HG03442 (cell line): Measurements from ENCODE around the gene STRN4.
"Not testable (repeated sequence)": the region's sequence is repeated elsewhere in the genome, so short reads cannot be mapped to it uniquely, and the experiment has no call there.

Source experiments
- ATAC-seq: cut with Tn5 transposase; IDR thresholded peaks from one replicate; pipeline ENCODE4 v1.9.1; 2021; ENCODE audit warnings: mild to moderate bottlenecking, moderate library complexity; ENCODE audit not compliant: unreplicated experiment

The STRN4 gene

DNA sequence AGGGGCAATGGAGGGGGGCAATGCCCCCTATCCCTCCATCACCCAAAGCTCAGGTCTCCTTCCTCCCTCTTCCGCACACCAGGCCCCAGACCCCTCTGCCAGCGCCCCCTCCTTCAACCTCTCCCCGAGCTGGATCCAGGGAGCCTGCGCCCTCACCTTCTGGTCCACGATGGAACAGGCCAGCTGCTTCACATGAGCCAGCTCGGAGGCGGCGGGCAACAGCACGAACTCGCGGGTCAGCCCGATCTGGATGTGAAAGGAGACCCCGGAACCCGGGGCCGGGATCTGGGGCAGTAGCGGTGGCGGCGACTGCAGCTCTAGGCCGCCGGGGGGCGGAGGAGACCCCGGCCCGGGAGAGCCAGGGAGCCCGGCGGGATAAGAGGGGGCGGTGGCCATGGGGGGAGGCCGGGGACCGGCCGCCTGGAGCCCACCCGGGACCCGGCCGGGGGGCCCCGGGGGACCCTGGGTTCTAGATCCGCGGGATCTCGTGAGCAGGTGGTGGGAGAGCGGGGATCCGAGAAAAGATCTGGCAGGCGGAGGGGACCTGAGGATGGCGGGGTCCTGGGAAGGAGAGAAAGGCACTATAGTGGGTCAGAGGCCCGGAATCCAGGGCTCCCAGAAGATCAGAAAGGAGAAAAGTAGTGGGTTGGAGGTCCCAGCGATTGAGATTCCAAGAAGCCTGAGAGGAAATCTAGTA lies 30.1 kb downstream of the STRN4 start:
- no peak for ATAC-seq

GRCh38 chr19:46715620-46715974 lies 30.7 kb downstream of the STRN4 start:
- no peak for ATAC-seq

- no peak for ATAC-seq
These were observed 31.7 kb downstream of the STRN4 start for GRCh38 chr19:46714444-46715106.

DNA sequence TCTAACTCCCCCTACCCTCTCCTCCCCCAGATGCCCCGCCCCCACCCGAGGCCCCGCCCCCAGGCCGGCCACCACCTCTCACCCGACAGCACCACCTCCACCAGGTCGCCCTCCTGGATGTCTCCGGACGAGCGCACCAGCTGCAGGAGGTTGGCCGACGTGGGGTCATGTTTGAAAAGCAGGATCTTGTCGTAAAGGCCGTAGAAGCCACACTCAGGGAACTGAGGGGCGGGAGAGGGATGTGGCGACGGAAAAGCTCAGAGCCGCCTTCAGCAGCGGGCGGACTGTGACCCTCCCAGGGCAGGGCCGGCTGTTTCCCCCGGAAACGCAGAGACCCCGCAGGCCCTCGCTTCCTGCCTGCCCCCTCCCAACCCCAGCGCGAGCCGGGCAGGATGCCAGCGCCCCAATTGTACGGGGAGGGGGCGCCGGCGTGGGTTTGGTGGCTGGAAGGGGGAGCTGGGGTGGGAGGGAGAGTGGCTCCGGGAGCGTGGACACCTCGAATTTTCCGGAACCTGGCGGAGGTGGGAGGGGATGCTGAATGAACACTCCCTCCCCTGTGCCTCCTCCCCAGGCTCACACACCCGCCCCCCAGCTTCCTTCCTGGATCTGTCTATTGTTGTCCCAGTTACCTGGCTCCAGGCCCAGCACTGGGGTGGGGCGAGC lies 32.3 kb downstream of the STRN4 start:
- no peak for ATAC-seq

DNA sequence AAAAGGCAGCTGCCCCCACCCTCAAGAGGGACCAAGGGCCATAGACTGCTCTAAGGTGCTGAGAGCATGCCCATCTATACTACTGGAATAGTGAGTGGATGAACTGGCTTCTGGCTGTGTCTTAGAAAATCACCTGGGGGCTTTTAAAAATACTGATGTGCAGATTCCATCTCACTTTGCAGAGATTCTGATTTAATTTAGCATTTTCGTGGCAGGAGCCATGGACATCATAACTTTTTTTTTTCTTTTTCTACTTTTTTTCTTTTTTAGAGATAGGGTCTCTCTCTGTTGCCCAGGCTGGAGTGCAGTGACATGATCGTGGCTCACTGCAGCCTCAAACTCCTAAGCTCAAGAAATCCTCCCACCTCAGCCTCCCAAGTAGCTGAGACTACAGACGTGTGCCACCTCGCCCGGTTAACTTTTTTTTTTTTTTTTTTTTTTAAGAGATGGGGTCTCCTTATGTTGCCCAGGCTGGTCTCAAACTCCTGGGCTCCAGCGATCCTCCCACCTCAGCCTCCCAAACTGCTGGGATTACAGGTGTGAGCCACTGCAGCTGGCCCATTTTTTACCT lies 33.4 kb downstream of the STRN4 start:
- not testable (repeated sequence) for ATAC-seq

DNA sequence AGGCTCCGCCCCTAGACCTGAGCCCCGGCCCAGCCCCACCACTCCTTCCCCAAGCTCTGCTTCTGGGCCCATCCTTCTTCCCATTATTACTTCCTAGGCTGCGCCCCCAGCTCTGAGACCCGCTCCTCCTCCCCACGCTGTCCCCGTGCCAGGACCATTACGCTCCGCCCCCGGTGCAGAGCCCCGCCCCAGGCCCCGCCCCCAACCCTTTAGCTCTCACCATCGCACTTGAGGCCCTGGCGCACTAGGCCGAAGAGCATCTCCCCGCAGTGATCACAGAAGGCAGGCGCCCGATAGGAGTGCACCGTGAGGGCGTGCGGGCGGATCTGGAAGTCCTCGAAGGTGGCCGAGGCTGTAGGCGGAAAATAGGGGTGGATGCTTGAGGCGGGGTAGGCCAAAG lies 35.6 kb downstream of the STRN4 start:
- ATAC-seq = no peak

DNA sequence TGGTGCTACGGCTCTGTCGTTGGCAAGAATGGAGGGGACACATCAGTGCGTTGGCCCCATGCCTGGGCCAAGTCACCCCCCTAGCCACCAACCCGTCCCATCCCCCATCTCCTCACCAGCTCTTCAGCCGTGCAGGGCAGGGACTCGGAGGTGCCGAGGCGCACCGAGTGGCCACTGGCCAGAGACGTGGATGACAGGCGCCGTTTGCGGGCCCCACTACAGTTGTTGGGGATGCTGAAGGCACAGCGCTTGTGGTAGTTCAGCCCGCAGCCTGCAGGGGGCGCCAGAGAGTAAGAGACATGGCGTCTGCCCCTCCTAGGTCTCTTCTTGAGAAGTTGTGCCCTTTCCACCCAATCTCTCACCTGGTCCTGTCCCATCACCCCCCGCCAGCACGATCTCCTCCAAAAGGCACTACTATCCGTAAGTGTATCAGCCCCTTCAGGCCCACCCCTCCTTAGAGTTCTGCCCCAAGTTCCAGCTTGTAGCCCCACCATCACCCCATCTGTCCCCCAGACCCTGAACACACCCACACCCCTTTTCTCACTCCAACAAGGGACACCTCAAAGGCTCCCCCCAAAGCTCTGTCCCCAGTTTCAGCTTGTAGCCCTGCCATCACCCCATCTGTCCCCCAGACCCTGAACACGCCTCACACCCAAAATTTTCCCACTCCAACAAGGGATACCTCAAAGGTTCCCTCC lies 41.7 kb downstream of the STRN4 start:
- ATAC-seq = no peak

GRCh38 chr19:46700704-46701103 lies 45.5 kb downstream of the STRN4 start:
- no peak for ATAC-seq

DNA sequence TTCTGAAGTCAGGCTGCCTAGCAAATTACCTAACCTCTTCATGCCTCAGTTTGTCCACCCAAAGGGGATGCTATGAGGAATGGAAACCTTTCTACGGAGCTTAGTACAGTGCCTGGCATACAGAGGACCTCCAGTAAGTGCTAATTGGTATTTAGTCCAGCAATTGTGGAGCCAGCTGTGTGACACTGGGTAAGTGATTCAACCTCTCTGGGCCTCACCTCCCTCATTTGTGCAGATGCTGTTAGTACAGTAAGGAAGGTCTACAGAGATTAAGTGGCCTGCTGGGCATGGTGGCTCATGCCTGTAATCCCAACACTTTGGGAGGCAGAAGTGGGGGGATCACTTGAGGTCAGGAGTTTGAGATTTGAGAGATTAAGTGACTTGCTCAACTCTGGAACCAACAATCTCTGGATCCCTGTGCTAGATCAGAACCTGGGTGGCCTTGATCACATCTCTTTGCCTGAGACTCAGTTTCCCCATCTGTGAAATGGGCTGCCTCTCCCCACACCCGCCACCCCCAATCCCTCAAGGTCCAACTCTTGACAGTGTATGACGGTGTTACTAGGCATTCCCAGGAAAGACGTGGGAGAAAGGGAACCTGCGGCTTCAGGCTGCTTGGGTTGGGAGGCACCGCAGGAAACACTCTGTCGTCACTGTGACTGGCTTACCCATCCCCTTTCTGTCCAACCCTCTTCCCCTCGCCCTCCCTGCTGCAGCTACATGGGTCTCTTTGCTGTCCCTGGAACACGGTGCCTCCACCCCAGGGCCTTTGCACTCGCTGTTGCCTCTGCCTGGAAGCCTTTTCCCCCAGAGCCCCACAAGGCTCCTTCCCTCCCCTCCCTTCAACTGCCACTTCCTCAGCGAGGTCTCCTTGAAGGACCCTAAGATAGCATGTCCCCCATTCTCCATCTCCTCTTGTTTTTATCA lies 47.6 kb downstream of the STRN4 start:
- no peak for ATAC-seq

GRCh38 chr19:46697204-46697960 lies 48.9 kb downstream of the STRN4 start:
- no peak for ATAC-seq

DNA sequence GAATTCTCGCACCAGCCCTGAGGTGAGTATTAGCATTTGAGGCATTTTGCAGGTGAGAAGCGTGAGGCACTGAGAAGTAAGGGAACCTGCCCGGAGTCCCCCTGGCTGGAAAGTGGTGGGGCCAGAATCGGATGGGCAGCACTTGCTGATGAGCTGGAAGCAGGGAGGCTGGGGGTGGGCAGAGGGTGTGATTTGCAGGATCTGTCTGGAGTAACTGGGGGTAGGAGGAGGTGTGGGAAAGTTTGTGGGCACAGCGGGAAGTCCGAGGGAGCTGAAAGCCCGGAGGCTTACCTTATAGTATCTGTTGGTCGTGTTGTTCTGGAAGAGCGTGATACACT lies 49.4 kb downstream of the STRN4 start:
- ATAC-seq = no peak

DNA sequence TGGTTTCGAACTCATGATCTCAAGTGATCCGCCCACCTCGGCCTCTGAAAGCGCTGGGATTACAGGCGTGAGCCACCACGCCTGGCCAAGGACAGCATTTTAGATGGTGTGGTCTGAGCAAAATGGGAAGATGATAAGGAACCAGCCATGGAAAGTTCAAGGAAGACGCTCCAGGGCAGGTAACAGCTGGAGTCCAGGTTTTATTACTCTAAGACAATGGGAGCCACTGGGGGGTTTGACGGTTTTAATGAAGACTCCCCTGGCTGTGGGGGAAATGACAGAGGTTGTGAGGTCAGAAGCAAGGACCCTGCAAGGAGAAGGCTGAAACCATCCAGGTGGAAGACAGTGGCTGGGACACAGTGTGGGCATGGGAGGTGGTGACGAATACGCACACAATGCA lies 50.2 kb downstream of the STRN4 start:
- no peak for ATAC-seq

DNA sequence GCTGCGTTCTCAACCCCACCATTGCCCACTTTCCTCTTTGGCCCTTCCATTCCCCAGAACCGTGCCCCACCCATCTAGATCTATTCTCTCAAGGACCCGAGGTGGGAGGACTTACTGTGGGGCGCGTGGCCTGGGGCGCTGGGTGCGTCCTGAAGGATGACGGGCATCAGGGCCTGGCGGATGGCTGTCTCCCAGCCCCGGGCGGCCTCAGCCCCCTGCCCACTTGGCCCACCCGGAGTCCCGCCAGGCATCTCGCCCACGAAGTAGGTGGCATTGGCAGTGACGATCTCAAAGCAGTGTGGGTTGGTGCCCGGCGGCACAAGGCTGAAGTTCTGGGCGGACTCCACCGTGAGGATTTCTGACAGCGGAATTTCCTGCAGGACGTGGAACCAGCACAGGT lies 52.5 kb downstream of the STRN4 start:
- ATAC-seq = no peak

DNA sequence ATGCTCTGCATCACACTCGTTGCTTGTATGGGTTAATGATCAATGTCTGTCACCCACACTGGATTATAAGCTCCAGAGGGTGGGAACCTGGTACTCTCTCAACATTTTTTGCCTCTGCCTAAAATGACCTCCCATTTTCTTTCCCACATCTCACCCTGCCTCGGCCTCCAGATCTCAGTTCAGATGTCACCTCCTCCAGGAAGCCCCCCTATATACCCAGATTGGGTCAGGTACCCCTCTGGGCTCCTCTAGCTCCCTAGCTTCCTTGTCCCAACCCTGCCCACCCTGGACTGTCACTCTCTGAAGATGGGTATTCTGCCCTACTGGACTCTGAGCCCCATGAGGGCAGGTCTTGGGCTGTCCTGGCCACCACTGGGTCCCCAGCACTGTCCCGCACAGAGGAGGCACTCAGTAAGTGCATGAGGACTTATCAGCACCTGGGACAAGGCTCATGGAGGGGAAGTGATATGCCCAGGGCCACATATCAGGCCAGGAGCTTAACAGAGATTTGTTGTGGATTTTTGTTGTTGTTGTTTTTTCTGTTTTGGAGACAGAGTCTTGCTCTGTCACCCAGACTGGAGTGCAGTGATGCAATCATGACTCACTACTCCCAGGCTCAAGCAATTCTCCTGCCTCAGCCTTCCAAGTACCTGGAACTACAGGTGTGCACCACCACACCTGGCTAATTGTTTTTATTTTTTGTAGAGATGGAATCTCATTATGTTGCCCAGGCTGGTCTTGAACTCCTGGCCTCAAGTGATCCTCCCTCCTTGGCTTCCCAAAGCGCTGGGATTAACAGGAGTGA lies 53.1 kb downstream of the STRN4 start:
- ATAC-seq = no peak

GRCh38 chr19:46691948-46692347 lies 54.3 kb downstream of the STRN4 start:
- ATAC-seq = no peak

- ATAC-seq = no peak
These were observed 55.1 kb downstream of the STRN4 start for GRCh38 chr19:46691104-46691503.

DNA sequence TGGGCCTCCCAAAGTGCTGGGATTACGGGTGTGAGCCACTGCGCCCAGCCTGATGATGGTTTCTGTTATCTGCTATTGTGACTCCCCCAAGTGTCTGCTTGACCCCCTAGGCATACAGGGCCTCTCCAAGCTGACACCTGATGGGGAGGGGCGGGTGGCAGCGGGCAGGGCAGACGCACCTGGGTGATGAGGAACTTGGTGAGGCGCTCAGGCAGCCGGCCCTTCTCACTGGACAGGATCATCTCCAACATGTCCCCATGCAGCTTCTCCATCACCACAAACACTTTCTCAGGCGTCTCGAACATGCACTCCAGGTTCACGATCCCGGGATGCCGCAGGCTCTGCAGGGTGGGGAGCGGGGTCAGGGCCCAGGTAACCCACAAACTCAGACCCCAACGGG lies 56.9 kb downstream of the STRN4 start:
- no peak for ATAC-seq

DNA sequence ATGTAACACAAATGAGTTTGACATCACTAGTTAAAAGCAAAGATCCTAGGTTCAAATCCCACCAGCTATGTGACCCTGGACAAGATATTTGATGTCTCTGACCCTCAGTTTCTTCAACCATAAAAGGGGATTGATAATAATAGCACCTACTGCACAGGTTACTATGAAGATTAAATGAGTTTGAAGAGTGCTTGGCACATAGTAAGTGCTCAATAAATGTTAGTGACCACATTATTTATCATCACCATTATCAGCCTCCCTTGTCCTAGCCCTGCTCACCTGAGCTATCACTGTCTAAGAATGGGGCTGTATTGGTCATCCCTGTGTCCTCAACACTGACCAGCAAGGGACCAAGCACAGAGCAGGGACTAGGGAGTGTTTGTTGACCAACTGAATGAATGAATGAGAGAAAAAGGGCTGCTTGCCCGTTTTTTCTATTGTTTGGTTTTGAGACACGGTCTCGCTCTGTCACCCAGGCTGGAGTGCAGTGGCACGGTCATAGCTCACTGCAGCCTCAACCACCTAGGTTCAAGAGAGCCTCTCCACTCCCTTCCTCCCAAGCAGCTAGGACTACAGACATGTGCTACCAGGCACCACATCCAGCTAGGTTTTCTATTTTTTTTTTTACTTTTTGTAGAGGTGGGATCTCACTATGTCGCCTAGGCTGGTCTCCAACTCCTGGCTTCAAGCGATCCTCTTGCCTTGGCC lies 58.7 kb downstream of the STRN4 start:
- ATAC-seq = no peak
